PC-9 (cell line): ENCODE measurements around the gene COA6. TPM values are rescaled to one million over a fixed set of nuclear protein-coding genes. Genes with fewer than 3 reads are reported as not detected.

Experiments used
- Bru-seq: library from RNA; stranded (reverse); fragments of 400-500 nt; gene quantifications from one replicate; lab custom pipeline; 2021; lab: Mats Ljungman, UMichigan
- BruChase-seq, 2 experiments: library from RNA; stranded (reverse); fragments of 400-500 nt; gene quantifications; one replicate each; lab custom pipeline; 2021; lab: Mats Ljungman, UMichigan
- BruUV-seq: library from RNA; stranded (reverse); fragments of 400-500 nt; replicated peaks from 2 replicates; lab custom pipeline; 2021; lab: Mats Ljungman, UMichigan
- CTCF ChIA-PET: fragments of 300-600 bp; sonication (Branson Sonifier 250); formaldehyde crosslinking; loops from one replicate; lab custom pipeline; 2022; ENCODE audit warnings: antibody characterized with exemption; lab: Charles Lee
- POLR2A ChIA-PET: fragments of 300-600 bp; sonication (Branson Sonifier 250); formaldehyde crosslinking; loops from one replicate; lab custom pipeline; 2022; ENCODE audit warnings: antibody characterized with exemption; ENCODE audit not compliant: unreplicated experiment; lab: Charles Lee
- DNase-seq, 2 experiments: peaks; one replicate each; pipeline versions ENCODE4 v3.0.0 to v3.0.0-alpha.2; 2015 to 2022; ENCODE audit warnings: mixed read lengths in 1 of 2
- H2AFZ ChIP-seq: fragments of 200-600 bp; sonication (generic); 2 replicates; pipeline ENCODE4 v1.8.1; 2017; ENCODE audit warnings: antibody characterized with exemption
- H3F3A ChIP-seq: fragments of 200-600 bp; sonication (generic); 2 replicates; pipeline ENCODE4 v1.8.1; 2017; ENCODE audit warnings: antibody characterized with exemption, mild to moderate bottlenecking, low read depth; ENCODE audit not compliant: insufficient read depth
- H3K27ac ChIP-seq: fragments of 200-600 bp; sonication (generic); 2 replicates; pipeline ENCODE4 v1.6.1; 2016; ENCODE audit warnings: mixed run types
- H3K27me3 ChIP-seq: fragments of 200-600 bp; sonication (generic); 2 replicates; pipeline ENCODE4 v1.6.1; 2016; ENCODE audit warnings: low read depth, mixed run types; ENCODE audit not compliant: insufficient read depth
- H3K36me3 ChIP-seq: fragments of 200-600 bp; sonication (generic); 2 replicates; pipeline ENCODE4 v1.6.1; 2016; ENCODE audit warnings: low read depth, mixed run types
- H3K4me1 ChIP-seq: fragments of 200-600 bp; sonication (generic); replicated peaks from 2 replicates; pipeline ENCODE4 v1.6.1; 2016; ENCODE audit warnings: mixed run types; ENCODE audit not compliant: insufficient read depth
- H3K4me2 ChIP-seq: fragments of 200-600 bp; sonication (generic); 2 replicates; pipeline ENCODE4 v1.6.1; 2017; ENCODE audit warnings: mixed run types
- H3K4me3 ChIP-seq: fragments of 200-600 bp; sonication (generic); 2 replicates; pipeline ENCODE4 v1.6.1; 2016; ENCODE audit warnings: mixed run types
- H3K79me2 ChIP-seq: fragments of 200-600 bp; sonication (generic); 2 replicates; pipeline ENCODE4 v1.6.1; 2017; ENCODE audit warnings: low read depth, mixed run types
- H3K9me2 ChIP-seq: fragments of 200-600 bp; sonication (generic); 2 replicates; pipeline ENCODE4 v1.8.1; 2017; ENCODE audit warnings: mild to moderate bottlenecking; ENCODE audit not compliant: insufficient read depth
- H3K9me3 ChIP-seq: fragments of 200-600 bp; sonication (generic); 2 replicates; pipeline ENCODE4 v1.8.1; 2016; ENCODE audit warnings: low read depth; ENCODE audit not compliant: insufficient read depth
- H4K20me1 ChIP-seq: fragments of 200-600 bp; sonication (generic); 2 replicates; pipeline ENCODE4 v1.8.1; 2017; ENCODE audit not compliant: insufficient read depth
- CTCF ChIP-seq: fragments of 200-600 bp; sonication (generic); conservative IDR thresholded peaks from 2 replicates; pipeline ENCODE4 v1.6.1; 2017; ENCODE audit warnings: mixed run types, antibody characterized with exemption, mild to moderate bottlenecking, moderate library complexity
- EZH2 ChIP-seq: fragments of 200-600 bp; sonication (generic); IDR thresholded peaks from 2 replicates; pipeline ENCODE4 v1.8.0; 2017; ENCODE audit warnings: antibody characterized with exemption, low read depth
- intact Hi-C: fragments of 100-400 bp; cut with micrococcal nuclease; formaldehyde crosslinking; loops from one replicate; pipeline ENCODE4 v1.10.0; 2022; ENCODE audit not compliant: unreplicated experiment
- long read RNA-seq: library from polyadenylated mRNA; stranded (forward); transcript quantifications from one replicate; pipeline ENCODE4 v2.0.0, GENCODE V29; 2022
- total RNA-seq: library from RNA; stranded (reverse); gene quantifications from 2 replicates; pipeline ENCODE4 v1.2.3, GENCODE V29; 2021

The COA6 gene
- total RNA-seq: 73.8 and 77.1 TPM in 2 replicates
- Bru-seq, nascent RNA: percentile 85 among the genes with signal in this experiment
- percentile 72 among the genes with signal in this experiment for BruChase-seq, experiment 1, labeled RNA remaining after a 2-hour chase
- BruChase-seq, experiment 2, labeled RNA remaining after a 6-hour chase: percentile 84 among the genes with signal in this experiment
- long read RNA-seq, transcript COA6-202 (3 exons, 641 nt): minor isoform, 32 of 189 reads
- long read RNA-seq, transcript COA6-203 (3 exons, 710 nt): major isoform, 126 of 189 reads
- long read RNA-seq, transcript COA6-201 (2 exons, 1,013 nt): minor isoform, 22 of 189 reads
- long read RNA-seq, partial matches to known transcripts: 3 of 189 reads
- long read RNA-seq, other reads (novel, unspliced or antisense): 6 of 189 reads

- no peaks in the 10 kb centered on the region for H3K27me3 ChIP-seq
- peaks cover 22% of the 10 kb centered on the region for H3K36me3 ChIP-seq
- TSS peak; percentile 98 for BruUV-seq
- H3K27ac ChIP-seq: peak within 1 kb of the TSS; percentile 99
- H3K9me3 ChIP-seq: 0 out of 2 replicates have a peak, but pooled peaks cover 7% of the 10 kb centered on the region
- H3F3A ChIP-seq: peaks cover 34% of the 10 kb centered on the region
- POLR2A ChIA-PET: interaction anchor here (0.6 to 0.7 kb wide), 12 partner anchors 10 to 1520 kb away, joined by 3 to 6 read pairs (median 4); no protein-coding TSS in a partner anchor
- peak within 1 kb of the TSS; percentile 91 for H3K4me2 ChIP-seq
- CTCF ChIA-PET: interaction anchor here (0.6 to 1.1 kb wide), 3 partner anchors 18 to 120 kb away, joined by 3 to 4 read pairs (median 3); no protein-coding TSS in a partner anchor
- H4K20me1 ChIP-seq: no peaks in the 10 kb centered on the region
- intact Hi-C loops: loop anchor here (5.0 to 10.0 kb wide), 2 partner anchors 721 to 954 kb away; partner anchors contain the start of genes ARID4B and GGPS1
- no peak for TF ChIP-seq EZH2
- no peak for TF ChIP-seq CTCF
- peaks cover 50% of the 10 kb centered on the region for H3K79me2 ChIP-seq
- no peaks in the 10 kb centered on the region for H3K9me2 ChIP-seq
- H3K4me3 ChIP-seq: peak within 1 kb of the TSS; percentile 98
- DNase-seq: peak; percentile 90 to 92
- H3K4me1 ChIP-seq: peaks cover 46% of the 10 kb centered on the region
- H2AFZ ChIP-seq: peak within 1 kb of the TSS; percentile 98
These were observed at the start of gene COA6 for GRCh38 chr1:234373064-234373958. Gene COA6, plus strand, starts transcription at chr1:234373456. Its CDS starts 11 bp downstream, at chr1:234373467.

- Histone ChIP-seq H3K9me2 (no peaks in the 10 kb centered on the region), H3K27me3 (no peaks in the 10 kb centered on the region), H3K36me3 (no peaks in the 10 kb centered on the region), H3K79me2 (no peaks in the 10 kb centered on the region), H3K9me3 (no peaks in the 10 kb centered on the region), H2AFZ (no peak overlapping the region), H3K4me2 (no peak overlapping the region), H3K27ac (no peak overlapping the region), H3K4me1 (no peaks in the 10 kb centered on the region), H3F3A (no peaks in the 10 kb centered on the region), H3K4me3 (no peak overlapping the region), H4K20me1 (no peaks in the 10 kb centered on the region)
- DNase-seq: no peak
- TF ChIP-seq EZH2 (no peak), CTCF (no peak)
- intact Hi-C loops: loop anchor here (5.0 kb wide), 1 partner anchor 173 kb away; no protein-coding TSS in a partner anchor
- ChIA-PET CTCF (no interaction called here), POLR2A (no interaction called here)
- BruUV-seq: no TSS peak
These were observed 48.4 kb upstream of the COA6 start for GRCh38 chr1:234324821-234325220.
